Measurements from ENCODE around the gene MAP3K15.

DNA sequence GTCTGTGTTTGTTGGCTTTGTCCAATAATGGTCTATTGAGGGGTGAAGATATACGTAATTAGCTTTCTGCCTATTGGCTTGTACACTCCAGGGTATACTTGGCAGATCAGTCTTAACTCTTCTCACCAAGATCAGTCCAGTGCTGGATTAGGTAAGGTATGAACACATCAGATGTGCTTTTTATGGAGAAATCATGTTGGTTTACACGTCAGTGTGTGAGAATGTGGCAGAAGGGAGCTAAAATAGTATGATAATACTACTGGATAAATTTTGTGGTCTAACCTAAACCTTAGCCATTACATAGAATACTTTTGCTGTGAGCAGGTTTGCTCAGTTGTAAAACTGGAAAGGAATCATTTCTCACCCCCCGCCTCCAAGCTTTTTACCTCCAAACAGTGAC lies 167.4 kb downstream of the MAP3K15 start:
- no peak for TF ChIP-seq SPI1 (IDR thresholded peaks at IDR 0.05; ENCODE audit: low read depth, low read length)
- no peak for TF ChIP-seq TAF1 (IDR thresholded peaks at IDR 0.05; ENCODE audit: low read depth, low read length)
